GM12875 (cell line): Measurements from ENCODE around the gene ELF4.

Experiments
- H3K4me3 ChIP-seq: one replicate; pipeline ENCODE4 v1.5.1; 2011; ENCODE audit warnings: low read depth, low read length, control low read depth
- CTCF ChIP-seq: IDR thresholded peaks from 2 replicates; pipeline ENCODE4 v1.5.1; 2011; ENCODE audit warnings: low read depth, mild to moderate bottlenecking, control low read depth, inconsistent platforms, low read length, moderate library complexity, borderline replicate concordance; ENCODE audit not compliant: insufficient read depth

ELF4 gene

GRCh38 chrX:130110379-130111219, at the start of gene ELF4:
TSS of gene ELF4 (minus strand) at chrX:130110497. CDS start at chrX:130081330, 29,167 bp downstream.
- TF ChIP-seq CTCF, result no peak
- peak within 1 kb of the TSS; percentile 82 for H3K4me3 ChIP-seq

- no peak for TF ChIP-seq CTCF
- H3K4me3 ChIP-seq, result no peak overlapping the region
These were observed 49.5 kb upstream of the ELF4 start for GRCh38 chrX:130159776-130160175.

- no peak for TF ChIP-seq CTCF
- H3K4me3 ChIP-seq, result no peak overlapping the region
These were observed 48.0 kb upstream of the ELF4 start for GRCh38 chrX:130158311-130158710.

GRCh38 chrX:130155564-130155963, 45.3 kb upstream of the ELF4 start:
- no peak for TF ChIP-seq CTCF

GRCh38 chrX:130147631-130148030, 37.3 kb upstream of the ELF4 start:
- H3K4me3 ChIP-seq, result no peak overlapping the region
- no peak for TF ChIP-seq CTCF

More at GRCh38 chrX:130155564-130155963, 45.3 kb upstream of the ELF4 start:
- no peak overlapping the region for H3K4me3 ChIP-seq

GRCh38 chrX:130145123-130145522, 34.8 kb upstream of the ELF4 start:
- no peak for TF ChIP-seq CTCF
- H3K4me3 ChIP-seq, result no peak overlapping the region

GRCh38 chrX:130144509-130144908, 34.2 kb upstream of the ELF4 start:
- H3K4me3 ChIP-seq, result no peak overlapping the region
- no peak for TF ChIP-seq CTCF
